ENCODE measurements around the gene NT5DC1. TPM values are rescaled to one million over a fixed set of nuclear protein-coding genes. Genes with fewer than 3 reads are reported as not detected.

Gene NT5DC1
- total RNA-seq, 4 donors from 2014 or later = 4.2 to 23.5 (median 7.0) TPM

- no peaks in the 10 kb centered on the region for H3K36me3 ChIP-seq
- H3K4me3 ChIP-seq = no peak overlapping the region
- H3K27ac ChIP-seq = no peak overlapping the region
- 33 to 48% methylated on average over 2 of the region's 2 CpGs for WGBS, 2 donors
- H3K9me3 ChIP-seq = no peaks in the 10 kb centered on the region
- no peak for DNase-seq (ENCODE audit: low spot score in 2 of 2)
- H3K27me3 ChIP-seq = no peaks in the 10 kb centered on the region
- H3K4me1 ChIP-seq = peaks cover 0 to 6% (median 0%) of the 10 kb centered on the region in 4 donors
- TF ChIP-seq POLR2A (IDR thresholded peaks at IDR 0.05) = no peak
- no peak for TF ChIP-seq EP300 (IDR thresholded peaks at IDR 0.05)
- TF ChIP-seq, protein P1, sequence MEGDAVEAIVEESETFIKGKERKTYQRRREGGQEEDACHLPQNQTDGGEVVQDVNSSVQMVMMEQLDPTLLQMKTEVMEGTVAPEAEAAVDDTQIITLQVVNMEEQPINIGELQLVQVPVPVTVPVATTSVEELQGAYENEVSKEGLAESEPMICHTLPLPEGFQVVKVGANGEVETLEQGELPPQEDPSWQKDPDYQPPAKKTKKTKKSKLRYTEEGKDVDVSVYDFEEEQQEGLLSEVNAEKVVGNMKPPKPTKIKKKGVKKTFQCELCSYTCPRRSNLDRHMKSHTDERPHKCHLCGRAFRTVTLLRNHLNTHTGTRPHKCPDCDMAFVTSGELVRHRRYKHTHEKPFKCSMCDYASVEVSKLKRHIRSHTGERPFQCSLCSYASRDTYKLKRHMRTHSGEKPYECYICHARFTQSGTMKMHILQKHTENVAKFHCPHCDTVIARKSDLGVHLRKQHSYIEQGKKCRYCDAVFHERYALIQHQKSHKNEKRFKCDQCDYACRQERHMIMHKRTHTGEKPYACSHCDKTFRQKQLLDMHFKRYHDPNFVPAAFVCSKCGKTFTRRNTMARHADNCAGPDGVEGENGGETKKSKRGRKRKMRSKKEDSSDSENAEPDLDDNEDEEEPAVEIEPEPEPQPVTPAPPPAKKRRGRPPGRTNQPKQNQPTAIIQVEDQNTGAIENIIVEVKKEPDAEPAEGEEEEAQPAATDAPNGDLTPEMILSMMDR (IDR thresholded peaks at IDR 0.05) = no peak
These were observed 190.1 kb downstream of the NT5DC1 start for GRCh38 chr6:116290799-116291198.

DNA sequence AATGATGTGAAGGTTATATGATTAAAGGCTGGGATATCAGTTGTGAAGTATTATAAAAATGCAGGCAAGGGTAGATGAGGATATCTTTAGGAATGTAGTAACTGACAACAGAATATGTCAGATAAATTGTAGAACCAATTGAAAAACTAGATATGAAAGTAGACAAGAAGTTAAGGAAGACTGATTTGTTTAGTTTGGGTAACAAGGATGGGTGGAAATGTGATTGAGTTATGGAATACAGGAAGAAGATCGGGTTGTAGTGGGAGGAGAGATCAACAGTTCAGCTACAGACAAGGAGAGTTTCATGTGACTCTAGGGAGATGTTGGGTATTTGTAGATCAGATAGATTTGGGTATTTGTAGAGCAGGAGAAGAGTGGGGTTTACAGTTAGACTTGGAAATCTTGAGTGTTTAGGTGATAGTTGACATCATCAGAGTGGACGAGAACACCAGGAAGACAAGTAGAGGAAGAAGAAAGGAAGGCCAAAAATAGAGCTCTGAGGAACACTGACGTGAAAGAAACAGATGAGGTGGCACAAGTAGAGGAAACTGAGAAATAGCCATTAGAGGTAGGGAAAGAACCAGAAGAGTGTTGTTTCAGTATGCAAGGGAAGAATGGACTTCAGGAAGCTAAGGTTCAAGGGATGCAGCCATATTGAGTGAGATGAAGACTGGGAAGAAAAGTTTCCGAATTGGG, 191.2 kb downstream of the NT5DC1 start:
- Histone ChIP-seq H3K27ac (no peak overlapping the region), H3K36me3 (no peaks in the 10 kb centered on the region), H3K27me3 (no peaks in the 10 kb centered on the region), H3K4me1 (peaks cover 0 to 6% (median 0%) of the 10 kb centered on the region in 4 donors), H3K4me3 (no peak overlapping the region), H3K9me3 (no peaks in the 10 kb centered on the region)
- TF ChIP-seq, protein P1 (IDR thresholded peaks at IDR 0.05) = no peak
- TF ChIP-seq EP300 (IDR thresholded peaks at IDR 0.05) = no peak
- no peak for TF ChIP-seq POLR2A (IDR thresholded peaks at IDR 0.05)
- DNase-seq (ENCODE audit: low spot score in 2 of 2) = no peak
- WGBS, 2 donors = 79 to 85% methylated on average over 4 of the region's 4 CpGs

- Histone ChIP-seq H3K27me3 (no peaks in the 10 kb centered on the region), H3K4me3 (no peak overlapping the region), H3K36me3 (no peaks in the 10 kb centered on the region), H3K9me3 (peaks cover 0 to under 1% (median 0%) of the 10 kb centered on the region in 4 donors), H3K27ac (no peak overlapping the region), H3K4me1 (peaks cover 0 to 6% (median 0%) of the 10 kb centered on the region in 4 donors)
- no peak for DNase-seq (ENCODE audit: low spot score in 2 of 2)
- 85 to 86% methylated on average over 1 of the region's 1 CpG for WGBS, 2 donors
- TF ChIP-seq, protein P1 (IDR thresholded peaks at IDR 0.05) = no peak
- TF ChIP-seq POLR2A (IDR thresholded peaks at IDR 0.05) = no peak
- TF ChIP-seq EP300 (IDR thresholded peaks at IDR 0.05) = no peak
These were observed 191.9 kb downstream of the NT5DC1 start for GRCh38 chr6:116292553-116292952.

- WGBS, 2 donors = 98 to 100% methylated on average over 3 of the region's 3 CpGs
- peaks cover 0 to 17% (median 3%) of the 10 kb centered on the region in 4 donors for H3K4me1 ChIP-seq
- H3K36me3 ChIP-seq = no peaks in the 10 kb centered on the region
- no peak overlapping the region for H3K27ac ChIP-seq
- no peak for DNase-seq (ENCODE audit: low spot score in 2 of 2)
- H3K27me3 ChIP-seq = no peaks in the 10 kb centered on the region
- H3K9me3 ChIP-seq = peaks cover 0 to 15% (median 0%) of the 10 kb centered on the region in 4 donors
- no peak overlapping the region for H3K4me3 ChIP-seq
- TF ChIP-seq, protein P1 (IDR thresholded peaks at IDR 0.05) = no peak
- TF ChIP-seq POLR2A (IDR thresholded peaks at IDR 0.05) (no peak), EP300 (IDR thresholded peaks at IDR 0.05) (no peak)
These were observed 197.6 kb downstream of the NT5DC1 start for GRCh38 chr6:116298273-116298672.

- Histone ChIP-seq H3K9me3 (peaks cover 0 to 15% (median 0%) of the 10 kb centered on the region in 4 donors), H3K4me1 (peaks cover 0 to 17% (median 3%) of the 10 kb centered on the region in 4 donors), H3K27ac (no peak overlapping the region), H3K4me3 (no peak overlapping the region), H3K36me3 (no peaks in the 10 kb centered on the region), H3K27me3 (no peaks in the 10 kb centered on the region)
- no peak for TF ChIP-seq EP300 (IDR thresholded peaks at IDR 0.05)
- TF ChIP-seq, protein P1 (IDR thresholded peaks at IDR 0.05) = no peak
- no peak for TF ChIP-seq POLR2A (IDR thresholded peaks at IDR 0.05)
- DNase-seq (ENCODE audit: low spot score in 2 of 2) = no peak
These were observed 198.3 kb downstream of the NT5DC1 start for GRCh38 chr6:116298973-116299372.

Measured in tibial nerve (tissue), 4 donors.